Endodermal cell (in vitro differentiated cells): Measurements from ENCODE around the gene RPH3AL. TPM values are rescaled to one million over a fixed set of nuclear protein-coding genes. Genes with fewer than 3 reads are reported as not detected.

ENCODE experiments used
- DNase-seq: peaks from one replicate; pipeline ENCODE4 v3.0.0-alpha.2; 2017
- H3K27ac ChIP-seq: 2 replicates; pipeline ENCODE4 v1.5.1; 2013; ENCODE audit warnings: mild to moderate bottlenecking, low read depth, low read length, moderate library complexity
- H3K27me3 ChIP-seq: 2 replicates; pipeline ENCODE4 v1.6.1; 2013; ENCODE audit warnings: mild to moderate bottlenecking, low read length, moderate library complexity; ENCODE audit not compliant: insufficient read depth, control insufficient read depth, poor library complexity, severe bottlenecking
- H3K36me3 ChIP-seq: 2 replicates; pipeline ENCODE4 v1.7.0; 2013; ENCODE audit warnings: mild to moderate bottlenecking, low read length, moderate library complexity; ENCODE audit not compliant: control insufficient read depth, insufficient read depth
- H3K4me1 ChIP-seq: one replicate; pipeline ENCODE4 v1.7.0; 2013; ENCODE audit warnings: low read length; ENCODE audit not compliant: control insufficient read depth, insufficient read depth
- H3K4me3 ChIP-seq: 2 replicates; pipeline ENCODE4 v1.5.1; 2013; ENCODE audit warnings: mild to moderate bottlenecking, low read length, moderate library complexity
- H3K9ac ChIP-seq: 2 replicates; pipeline ENCODE4 v1.6.1; 2013; ENCODE audit warnings: mild to moderate bottlenecking, low read length, moderate library complexity; ENCODE audit not compliant: poor library complexity, severe bottlenecking; ENCODE audit errors: extremely low read depth
- H3K9me3 ChIP-seq: 2 replicates; pipeline ENCODE4 v1.6.1; 2013; ENCODE audit warnings: mild to moderate bottlenecking, low read length, moderate library complexity; ENCODE audit not compliant: control insufficient read depth
- H3K27ac Mint-ChIP-seq: 2 replicates; pipeline ENCODE4 v1.8.0; 2020; ENCODE audit warnings: mixed read lengths
- H3K27me3 Mint-ChIP-seq: 2 replicates; pipeline ENCODE4 v1.8.0; 2021; ENCODE audit warnings: mild to moderate bottlenecking, mixed read lengths; ENCODE audit not compliant: insufficient read depth
- H3K36me3 Mint-ChIP-seq: 2 replicates; pipeline ENCODE4 v1.8.0; 2020; ENCODE audit warnings: low read depth, mixed read lengths
- H3K4me1 Mint-ChIP-seq: 2 replicates; pipeline ENCODE4 v1.8.0; 2020; ENCODE audit warnings: mixed read lengths
- H3K4me3 Mint-ChIP-seq: 2 replicates; pipeline ENCODE4 v1.8.0; 2020; ENCODE audit warnings: mild to moderate bottlenecking, moderate library complexity, mixed read lengths
- H3K9me3 Mint-ChIP-seq: 2 replicates; pipeline ENCODE4 v1.8.0; 2020; ENCODE audit warnings: mild to moderate bottlenecking, mixed read lengths
- CTCF ChIP-seq: fragments of 200-600 bp; sonication (generic); conservative IDR thresholded peaks from 2 replicates; pipeline ENCODE4 v1.5.0; 2021; ENCODE audit warnings: antibody characterized with exemption, mild to moderate bottlenecking
- WGBS, 2 experiments: methylation state at CpG; one replicate each; pipeline versions ENCODE4 v1.1.5 to v1.1.7; 2013; ENCODE audit warnings: missing lambda C conversion rate in 2 of 2, mixed read lengths in 1 of 2; ENCODE audit not compliant: insufficient coverage in 1 of 2, insufficient read length in 1 of 2; 5-methylcytosine and 5-hydroxymethylcytosine counted together
- total RNA-seq, 2 donors: library from RNA; stranded (reverse); fragmentation: NEBNext Ultra II Directional in 1 of 2; extraction: Animal tissue kit (Norgen Biotek cat#: 25700) in 1 of 2; gene quantifications; 2 replicates in 1 of 2; 3 replicates in 1 of 2; pipeline ENCODE4 v1.2.1, GENCODE V29; 2021

RPH3AL gene
- total RNA-seq, 2 donors from 2014 or later, result 14.7 to 16.9 TPM

- no peak for DNase-seq
- Histone ChIP-seq H3K4me3 (no peak overlapping the region), H3K27me3 (no peaks in the 10 kb centered on the region), H3K9me3 (no peaks in the 10 kb centered on the region), H3K9ac (no peak overlapping the region), H3K36me3 (no peaks in the 10 kb centered on the region), H3K4me1 (no peaks in the 10 kb centered on the region), H3K27ac (no peak overlapping the region)
- Mint-ChIP-seq H3K36me3 (no peaks in the 10 kb centered on the region), H3K27ac (no peak overlapping the region), H3K4me3 (no peak overlapping the region), H3K4me1 (peaks cover 6% of the 10 kb centered on the region), H3K27me3 (no peaks in the 10 kb centered on the region), H3K9me3 (no peaks in the 10 kb centered on the region)
- peak; percentile 31 for TF ChIP-seq CTCF
- 85% methylated on average over 8 of the region's 11 CpGs; no CpG with 5 or more reads in 1 of the 2 experiments for WGBS, 2 experiments
Observed at GRCh38 chr17:233473-233941, 119.1 kb downstream of the RPH3AL start.

DNA sequence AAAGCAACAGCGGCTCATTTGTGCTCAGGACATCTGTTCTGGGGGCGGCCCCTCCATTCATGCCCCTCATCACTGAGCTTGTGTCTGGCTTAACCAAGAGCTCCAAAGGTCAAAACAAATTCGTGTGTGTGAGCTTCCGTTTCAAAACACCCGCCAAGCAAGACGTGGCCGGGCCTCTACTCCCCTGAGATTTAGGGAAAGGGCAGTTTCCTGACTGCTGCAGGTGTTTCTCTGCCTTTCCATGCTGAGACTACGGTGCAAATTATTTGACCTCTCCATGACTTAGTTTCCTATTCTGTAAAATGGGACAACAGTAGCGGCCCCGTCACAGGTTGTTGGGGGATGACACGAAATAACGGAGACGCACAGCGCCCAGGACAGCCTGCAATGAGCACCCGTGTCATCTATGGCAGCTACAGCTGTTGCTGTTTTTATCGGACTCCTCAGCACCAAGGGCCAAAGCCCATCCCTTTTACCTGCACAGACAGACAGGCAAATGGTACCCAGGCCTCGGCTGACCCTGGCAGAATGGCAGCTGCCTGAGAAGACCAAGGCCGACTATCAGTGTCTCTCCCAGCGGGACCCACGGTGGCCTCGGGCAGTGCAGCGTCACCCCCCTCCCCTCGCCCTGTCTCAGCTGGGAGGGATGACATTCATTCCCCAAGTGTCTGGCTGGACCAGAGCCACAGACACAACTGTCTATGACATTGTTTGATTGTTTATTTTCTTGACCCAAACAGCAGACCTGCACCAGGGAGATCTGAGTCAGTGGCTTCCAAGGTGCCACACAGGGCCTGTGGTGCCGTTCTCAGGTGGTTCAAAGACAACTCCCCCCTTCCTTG is 120.4 kb downstream of the RPH3AL start:
- WGBS, 2 experiments, result 90 to 93% methylated on average over 19 to 24 of the region's 24 CpGs
- Histone ChIP-seq H3K27me3 (no peaks in the 10 kb centered on the region), H3K9ac (no peak overlapping the region), H3K27ac (no peak overlapping the region), H3K4me1 (no peaks in the 10 kb centered on the region), H3K9me3 (no peaks in the 10 kb centered on the region), H3K4me3 (no peak overlapping the region), H3K36me3 (no peaks in the 10 kb centered on the region)
- Mint-ChIP-seq H3K27me3 (no peaks in the 10 kb centered on the region), H3K9me3 (no peaks in the 10 kb centered on the region), H3K4me1 (peaks cover 6% of the 10 kb centered on the region), H3K4me3 (no peak overlapping the region), H3K36me3 (no peaks in the 10 kb centered on the region), H3K27ac (no peak overlapping the region)
- DNase-seq, result no peak
- TF ChIP-seq CTCF, result no peak

GRCh38 chr17:231191-231965 is 121.2 kb downstream of the RPH3AL start:
- Mint-ChIP-seq H3K4me1 (peaks cover 6% of the 10 kb centered on the region), H3K27me3 (no peaks in the 10 kb centered on the region), H3K9me3 (no peaks in the 10 kb centered on the region), H3K27ac (peak overlapping the region; percentile 8), H3K4me3 (no peak overlapping the region), H3K36me3 (no peaks in the 10 kb centered on the region)
- no peak for DNase-seq
- Histone ChIP-seq H3K4me3 (no peak overlapping the region), H3K9me3 (no peaks in the 10 kb centered on the region), H3K36me3 (no peaks in the 10 kb centered on the region), H3K4me1 (no peaks in the 10 kb centered on the region), H3K27ac (no peak overlapping the region), H3K9ac (no peak overlapping the region), H3K27me3 (no peaks in the 10 kb centered on the region)
- WGBS, 2 experiments, result 75 to 83% methylated on average over 13 to 16 of the region's 16 CpGs
- TF ChIP-seq CTCF, result no peak
